Neutrophil (primary cell): Measurements from ENCODE around the gene GGTLC3.
"Not testable (repeated sequence)": the region's sequence is repeated elsewhere in the genome, so short reads cannot be mapped to it uniquely, and the experiment has no call there.

Experiments
- H3K27ac ChIP-seq: fragments of 200-600 bp; sonication (generic); 2 replicates; pipeline ENCODE4 v1.5.1; 2016; ENCODE audit warnings: mild to moderate bottlenecking, moderate library complexity
- H3K27me3 ChIP-seq: fragments of 200-600 bp; sonication (generic); 2 replicates; pipeline ENCODE4 v1.6.0; 2016; ENCODE audit warnings: mild to moderate bottlenecking
- H3K36me3 ChIP-seq: fragments of 200-600 bp; sonication (generic); 2 replicates; pipeline ENCODE4 v1.5.1; 2017
- H3K4me1 ChIP-seq, 2 experiments: fragments of 200-600 bp in 1 of 2; sonication (generic) in 1 of 2; 1 replicate in 1 of 2; 2 replicates in 1 of 2; pipeline versions ENCODE4 v1.5.1 to v1.6.1; 2013 to 2016; ENCODE audit warnings: low read depth in 1 of 2, low read length in 1 of 2, mild to moderate bottlenecking in 1 of 2, moderate library complexity in 1 of 2; ENCODE audit not compliant: control insufficient read depth in 1 of 2, insufficient read depth in 1 of 2
- H3K4me3 ChIP-seq, 2 experiments: fragments of 200-600 bp in 1 of 2; sonication (generic) in 1 of 2; 1 replicate in 1 of 2; 2 replicates in 1 of 2; pipeline ENCODE4 v1.5.1; 2013 to 2016; ENCODE audit warnings: low read depth in 1 of 2, low read length in 1 of 2, mild to moderate bottlenecking in 1 of 2, moderate library complexity in 1 of 2
- H3K9me3 ChIP-seq: fragments of 200-600 bp; sonication (generic); 2 replicates; pipeline ENCODE4 v1.5.1; 2016

GGTLC3 gene

GRCh38 chr22:18518061-18518460, at the start of gene GGTLC3:
GGTLC3 (minus strand) TSS chr22:18518161; CDS start chr22:18517897, 264 bp downstream.
- not testable (repeated sequence) for H3K36me3 ChIP-seq, H3K9me3 ChIP-seq, H3K27ac ChIP-seq, H3K27me3 ChIP-seq, H3K4me1 ChIP-seq, H3K4me3 ChIP-seq

- not testable (repeated sequence) for H3K4me1 ChIP-seq, H3K4me3 ChIP-seq
Observed at GRCh38 chr22:18560099-18560974, 42.4 kb upstream of the GGTLC3 start.

GRCh38 chr22:18558939-18559338, 41.0 kb upstream of the GGTLC3 start:
- not testable (repeated sequence) for H3K4me1 ChIP-seq, H3K36me3 ChIP-seq, H3K27me3 ChIP-seq, H3K4me3 ChIP-seq, H3K27ac ChIP-seq, H3K9me3 ChIP-seq

More at GRCh38 chr22:18560099-18560974, 42.4 kb upstream of the GGTLC3 start:
- H3K27me3 ChIP-seq, H3K27ac ChIP-seq, H3K9me3 ChIP-seq, H3K36me3 ChIP-seq: not testable (repeated sequence)

- not testable (repeated sequence) for H3K9me3 ChIP-seq, H3K4me1 ChIP-seq, H3K36me3 ChIP-seq
Observed at GRCh38 chr22:18558516-18558915, 40.6 kb upstream of the GGTLC3 start.

GRCh38 chr22:18554280-18555256, 36.6 kb upstream of the GGTLC3 start:
- H3K4me3 ChIP-seq, H3K9me3 ChIP-seq, H3K4me1 ChIP-seq, H3K36me3 ChIP-seq, H3K27ac ChIP-seq, H3K27me3 ChIP-seq: not testable (repeated sequence)

More at GRCh38 chr22:18558516-18558915, 40.6 kb upstream of the GGTLC3 start:
- H3K4me3 ChIP-seq, H3K27me3 ChIP-seq, H3K27ac ChIP-seq: not testable (repeated sequence)

- not testable (repeated sequence) for H3K36me3 ChIP-seq, H3K27ac ChIP-seq, H3K4me1 ChIP-seq, H3K4me3 ChIP-seq, H3K9me3 ChIP-seq, H3K27me3 ChIP-seq
Observed at GRCh38 chr22:18552839-18553597, 35.1 kb upstream of the GGTLC3 start.

- H3K9me3 ChIP-seq, H3K36me3 ChIP-seq, H3K4me3 ChIP-seq, H3K27ac ChIP-seq, H3K27me3 ChIP-seq, H3K4me1 ChIP-seq: not testable (repeated sequence)
Observed at GRCh38 chr22:18551046-18551445, 33.1 kb upstream of the GGTLC3 start.

GRCh38 chr22:18549458-18550179, 31.7 kb upstream of the GGTLC3 start:
- H3K4me1 ChIP-seq, H3K36me3 ChIP-seq: not testable (repeated sequence)

GRCh38 chr22:18544615-18545014, 26.7 kb upstream of the GGTLC3 start:
- not testable (repeated sequence) for H3K27ac ChIP-seq, H3K4me3 ChIP-seq, H3K27me3 ChIP-seq, H3K36me3 ChIP-seq, H3K9me3 ChIP-seq, H3K4me1 ChIP-seq

More at GRCh38 chr22:18549458-18550179, 31.7 kb upstream of the GGTLC3 start:
- not testable (repeated sequence) for H3K9me3 ChIP-seq, H3K4me3 ChIP-seq, H3K27me3 ChIP-seq, H3K27ac ChIP-seq

GRCh38 chr22:18543400-18543799, 25.4 kb upstream of the GGTLC3 start:
- not testable (repeated sequence) for H3K4me1 ChIP-seq, H3K27me3 ChIP-seq

GRCh38 chr22:18539994-18540393, 22.0 kb upstream of the GGTLC3 start:
- H3K4me3 ChIP-seq, H3K9me3 ChIP-seq: not testable (repeated sequence)

More at GRCh38 chr22:18543400-18543799, 25.4 kb upstream of the GGTLC3 start:
- not testable (repeated sequence) for H3K9me3 ChIP-seq, H3K4me3 ChIP-seq, H3K36me3 ChIP-seq, H3K27ac ChIP-seq

GRCh38 chr22:18534315-18534714, 16.4 kb upstream of the GGTLC3 start:
- not testable (repeated sequence) for H3K27ac ChIP-seq, H3K4me1 ChIP-seq, H3K4me3 ChIP-seq, H3K36me3 ChIP-seq, H3K9me3 ChIP-seq, H3K27me3 ChIP-seq

More at GRCh38 chr22:18539994-18540393, 22.0 kb upstream of the GGTLC3 start:
- H3K27me3 ChIP-seq, H3K36me3 ChIP-seq, H3K27ac ChIP-seq, H3K4me1 ChIP-seq: not testable (repeated sequence)
